ENCODE results near the gene TMIGD1. TPM values are rescaled to one million over a fixed set of nuclear protein-coding genes. Genes with fewer than 3 reads are reported as not detected.
A peak's percentile ranks its signal among the peaks of the same experiment; 100 is the strongest.

TMIGD1 gene
- total and polyA plus RNA-seq, 10 of the 15 experiments (the other 5 are each of a cell fraction or from before 2014, with no cell fraction given): not detected

- SMC1A ChIA-PET (ENCODE audit: uncharacterized antibody, unreplicated experiment): interaction anchor here (0.6 to 8.6 kb wide), 35 partner anchors 10 to 405 kb away, joined by 3 to 125 read pairs (median 4); partner anchors contain the start of gene BLMH
- no peaks in the 10 kb centered on the region for H3K79me2 ChIP-seq (ENCODE audit: control insufficient read depth, insufficient read depth, low read length)
- FAIRE-seq: peak; percentile 85
- H3K9me3 ChIP-seq (replicated peaks; ENCODE audit: control insufficient read depth, insufficient read depth, low read length): no peaks in the 10 kb centered on the region
- no peak overlapping the region for H3K27ac ChIP-seq (ENCODE audit: control insufficient read depth, insufficient read depth)
- no peaks in the 10 kb centered on the region for H3K36me3 ChIP-seq (ENCODE audit: control insufficient read depth in 2 of 2, insufficient read depth in 2 of 2, low read length in 1 of 2)
- H3K9ac ChIP-seq (ENCODE audit: control insufficient read depth, insufficient read depth, low read length): no peak overlapping the region
- DNase-seq (ENCODE audit: low read depth, low spot score): no peak
- RAD21 ChIA-PET (ENCODE audit: unreplicated experiment): interaction anchor here (0.6 to 9.6 kb wide), 39 partner anchors 11 to 970 kb away, joined by 3 to 183 read pairs (median 4); partner anchors contain the start of genes BLMH and GOSR1
- H3K27me3 ChIP-seq (replicated peaks in 1 of 2; ENCODE audit: control insufficient read depth in 2 of 2, insufficient read depth in 2 of 2, low read length in 1 of 2): no peaks in the 10 kb centered on the region
- ATAC-seq: peak; percentile 58
- TF ChIP-seq SREBF1 (IDR thresholded peaks at IDR 0.05; ENCODE audit: low read length) (no peak), ETV6 (conservative IDR thresholded peaks at IDR 0.05 in 1 of 2, IDR thresholded peaks at IDR 0.05 in 1 of 2; ENCODE audit: borderline replicate concordance in 1 of 2, low read depth in 1 of 2) (peak in 1 of 2 experiments; percentile 23; a peak in 1 of 4 replicates), RB1 (IDR thresholded peaks at IDR 0.05; ENCODE audit: borderline replicate concordance) (peak; percentile 25; the same call in 1 of the 2 replicates), PAX8 (IDR thresholded peaks at IDR 0.05) (no peak), ZSCAN29 (IDR thresholded peaks at IDR 0.05) (no peak), BHLHE40 (IDR thresholded peaks at IDR 0.05; ENCODE audit: borderline replicate concordance in 1 of 2, low read depth in 2 of 2, low read length in 1 of 2) (peak in 1 of 2 experiments; percentile 22; a peak in 1 of 4 replicates), YY1 (IDR thresholded peaks at IDR 0.05; ENCODE audit: low read depth, low read length) (peak; percentile 84; the same call in 1 of the 2 replicates), CTCF (IDR thresholded peaks at IDR 0.05 in 2 of 3, conservative IDR thresholded peaks at IDR 0.05 in 1 of 3; ENCODE audit: control insufficient read depth in 2 of 3, extremely low read depth in 1 of 3, insufficient read depth in 1 of 3, low read depth in 3 of 3, low read length in 3 of 3) (peak; percentile 57 to 86 (median 63); a peak in 5 of 6 replicates), IKZF2 (IDR thresholded peaks at IDR 0.05) (peak in 1 of 2 experiments; percentile 48; a peak in 1 of 4 replicates), SMC3 (IDR thresholded peaks at IDR 0.05; ENCODE audit: borderline replicate concordance, low read length) (peak; percentile 41), E2F8 (IDR thresholded peaks at IDR 0.05; ENCODE audit: low read depth, partially characterized antibody) (no peak), RAD21 (IDR thresholded peaks at IDR 0.05; ENCODE audit: insufficient read depth, low read depth, low read length) (peak; percentile 78), PBX3 (IDR thresholded peaks at IDR 0.05; ENCODE audit: insufficient replicate concordance, low read depth, low read length) (no peak), IKZF1 (conservative IDR thresholded peaks at IDR 0.05) (peak; percentile 37; the same call in 1 of the 2 replicates)
- intact Hi-C loops (cut with micrococcal nuclease; ENCODE audit: unreplicated experiment) (loop anchor here (1.0 to 10.0 kb wide), 4 partner anchors 44 to 232 kb away; partner anchors contain the start of gene SLC6A4), in situ Hi-C loops (cut with MboI) (loop anchor here (5.0 kb wide), 1 partner anchor 234 kb away; no protein-coding TSS in a partner anchor)
- WGBS (ENCODE audit: insufficient coverage, insufficient replicate concordance, low lambda C conversion rate, missing lambda C conversion rate): 8% methylated on average over 8 of the region's 8 CpGs
- H2AFZ ChIP-seq (ENCODE audit: control insufficient read depth, low read depth, low read length): peak overlapping the region; percentile 46
- CTCF ChIA-PET: interaction anchor here (0.6 to 12.3 kb wide), 64 partner anchors 9 to 487 kb away, joined by 3 to 345 read pairs (median 4); partner anchors contain the start of genes BLMH, GOSR1 and NSRP1
- H3K4me3 ChIP-seq: no peak overlapping the region
- peaks cover 12% of the 10 kb centered on the region for H3K4me1 ChIP-seq (ENCODE audit: control insufficient read depth, insufficient read depth, low read length)
- POLR2A ChIA-PET: interaction anchor here (0.6 to 1.1 kb wide), 3 partner anchors 45 to 231 kb away, joined by 3 to 4 read pairs (median 4); partner anchors contain the start of gene BLMH
- no TSS peak for BruUV-seq (replicated peaks)
- H3K4me2 ChIP-seq (ENCODE audit: control insufficient read depth, insufficient read depth): no peak overlapping the region
- H4K20me1 ChIP-seq (ENCODE audit: control insufficient read depth, insufficient read depth): no peaks in the 10 kb centered on the region
Measured at GRCh38 chr17:30336369-30337171, 2.7 kb upstream of the TMIGD1 start.

All from GM12878 (cell line).